GM23338 (cell line): Measurements from ENCODE around the gene VNN1. TPM values are rescaled to one million over a fixed set of nuclear protein-coding genes. Genes with fewer than 3 reads are reported as not detected.

Source experiments
- ATAC-seq: fragments of 200-7000 bp; cut with Tn5 transposase; 3 replicates; pipeline ENCODE4 v1.9.1; 2020
- DNase-seq: peaks from one replicate; pipeline ENCODE4 v3.0.0-alpha.2; 2015; ENCODE audit warnings: low spot score
- H2AFZ ChIP-seq: fragments of 200-600 bp; sonication (generic); 2 replicates; pipeline ENCODE4 v1.8.0; 2016; ENCODE audit warnings: antibody characterized with exemption, mild to moderate bottlenecking, moderate library complexity
- H3F3A ChIP-seq: fragments of 200-600 bp; sonication (generic); replicated peaks from 2 replicates; pipeline ENCODE4 v1.8.0; 2017; ENCODE audit warnings: antibody characterized with exemption, mixed run types, low read depth
- H3K27ac ChIP-seq: fragments of 200-600 bp; sonication (generic); 2 replicates; pipeline ENCODE4 v1.6.1; 2016; ENCODE audit warnings: low read depth
- H3K27me3 ChIP-seq: fragments of 200-600 bp; sonication (generic); 2 replicates; pipeline ENCODE4 v1.8.0; 2016; ENCODE audit warnings: mild to moderate bottlenecking, mixed run types, moderate library complexity; ENCODE audit not compliant: insufficient read depth
- H3K36me3 ChIP-seq: fragments of 200-600 bp; sonication (generic); 2 replicates; pipeline ENCODE4 v1.8.0; 2016; ENCODE audit warnings: mild to moderate bottlenecking; ENCODE audit not compliant: insufficient read depth
- H3K4me1 ChIP-seq: fragments of 200-600 bp; sonication (generic); 2 replicates; pipeline ENCODE4 v1.8.0; 2016; ENCODE audit warnings: mild to moderate bottlenecking, moderate library complexity; ENCODE audit not compliant: insufficient read depth
- H3K4me2 ChIP-seq: fragments of 200-600 bp; sonication (generic); 2 replicates; pipeline ENCODE4 v1.7.1; 2017; ENCODE audit warnings: mixed run types
- H3K4me3 ChIP-seq: fragments of 200-600 bp; sonication (generic); 2 replicates; pipeline ENCODE4 v1.6.1; 2016; ENCODE audit warnings: mixed run types
- H3K79me2 ChIP-seq: fragments of 200-600 bp; sonication (generic); replicated peaks from 2 replicates; pipeline ENCODE4 v1.8.0; 2017; ENCODE audit warnings: mild to moderate bottlenecking; ENCODE audit not compliant: insufficient read depth
- H3K9me2 ChIP-seq: fragments of 200-600 bp; sonication (generic); 2 replicates; pipeline ENCODE4 v1.8.0; 2017; ENCODE audit not compliant: insufficient read depth
- H4K20me1 ChIP-seq: fragments of 200-600 bp; sonication (generic); replicated peaks from 2 replicates; pipeline ENCODE4 v1.8.0; 2017; ENCODE audit warnings: mild to moderate bottlenecking; ENCODE audit not compliant: insufficient read depth
- H3K27ac Mint-ChIP-seq: 2 replicates; pipeline ENCODE4 v1.8.0; 2020; ENCODE audit warnings: inconsistent platforms, mild to moderate bottlenecking, moderate library complexity, mixed read lengths
- H3K27me3 Mint-ChIP-seq: 3 replicates; pipeline ENCODE4 v1.8.0; 2022; ENCODE audit warnings: low read depth, mild to moderate bottlenecking, moderate library complexity, mixed read lengths, inconsistent platforms; ENCODE audit not compliant: insufficient read depth, poor library complexity
- H3K36me3 Mint-ChIP-seq: 3 replicates; pipeline ENCODE4 v1.8.0; 2021; ENCODE audit warnings: low read depth, mild to moderate bottlenecking, inconsistent platforms, moderate library complexity, mixed read lengths
- H3K4me1 Mint-ChIP-seq: 3 replicates; pipeline ENCODE4 v1.8.0; 2020; ENCODE audit warnings: mild to moderate bottlenecking, inconsistent platforms, mixed read lengths
- H3K4me3 Mint-ChIP-seq: 3 replicates; pipeline ENCODE4 v1.8.0; 2021; ENCODE audit warnings: moderate library complexity, mild to moderate bottlenecking, inconsistent platforms, mixed read lengths
- H3K9me3 Mint-ChIP-seq: 3 replicates; pipeline ENCODE4 v1.8.0; 2020; ENCODE audit warnings: moderate library complexity, mild to moderate bottlenecking, inconsistent platforms, mixed read lengths
- EZH2phosphoT487 ChIP-seq: fragments of 200-600 bp; sonication (generic); IDR thresholded peaks from one replicate; pipeline ENCODE4 v1.8.1; 2018; ENCODE audit warnings: antibody characterized with exemption; ENCODE audit not compliant: unreplicated experiment
- NANOG ChIP-seq: IDR thresholded peaks from 2 replicates; pipeline ENCODE4 v1.6.1; 2016; ENCODE audit warnings: antibody characterized with exemption, borderline replicate concordance
- ZNF114 ChIP-seq: fragments of 250-450 bp; sonication (Bioruptor Pico); IDR thresholded peaks from 2 replicates; pipeline ENCODE4 v1.5.0; 2020; ENCODE audit warnings: mild to moderate bottlenecking, moderate library complexity
- ZNF331 ChIP-seq: fragments of 250-450 bp; sonication (Bioruptor Pico); IDR thresholded peaks from 2 replicates; pipeline ENCODE4 v1.5.0; 2020; ENCODE audit warnings: low read depth, mild to moderate bottlenecking, moderate library complexity
- polyA plus RNA-seq: library from polyadenylated mRNA; unstranded; fragments of >200 nt; fragmentation: Nextera tagmentation; extraction: Ambion mirVana; gene quantifications from 2 replicates; pipeline ENCODE4 v1.2.1, GENCODE V29; 2016
- total RNA-seq: library from RNA; depleted of rRNA; stranded (reverse); fragments of >200 nt; shearing (Covaris generic); gene quantifications from 2 replicates; pipeline ENCODE4 v1.2.3, GENCODE V29; 2014
- TF ChIP-seq, protein P1 (sequence below): IDR thresholded peaks from 2 replicates; pipeline ENCODE4 v1.6.1; 2016; ENCODE audit warnings: antibody characterized with exemption
- TF ChIP-seq, protein P2 (sequence below), 2 experiments: fragments of 200-600 bp in 1 of 2; sonication (generic) in 1 of 2; conservative IDR thresholded peaks; 2 replicates each; pipeline versions ENCODE4 v1.5.1 to v1.6.1; 2016 to 2017; ENCODE audit warnings: antibody characterized with exemption in 2 of 2, low read depth in 2 of 2, mild to moderate bottlenecking in 2 of 2, moderate library complexity in 1 of 2

The VNN1 gene
- total and polyA plus RNA-seq, 2 experiments from 2014 or later = not detected

DNA sequence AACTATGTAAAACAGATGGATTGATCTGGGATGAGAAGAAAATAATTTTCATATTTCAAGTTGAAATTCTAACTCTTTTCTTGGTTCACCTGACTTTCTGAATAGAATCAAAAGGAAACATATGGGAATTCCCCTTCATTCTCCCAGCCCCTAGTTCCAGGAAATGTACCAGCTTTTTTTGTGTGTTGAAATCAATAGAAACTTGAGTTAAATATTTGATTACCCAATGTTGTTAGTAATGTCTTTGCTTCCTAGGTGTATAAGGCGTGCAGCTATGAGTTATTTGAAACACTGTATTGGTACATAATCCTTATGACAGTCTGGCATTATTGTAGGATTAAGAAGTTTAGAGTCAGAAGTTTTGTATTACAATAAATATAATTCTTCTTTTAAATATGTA, 22.4 kb upstream of the VNN1 start (continued):
- TF ChIP-seq ZNF114 (CRISPR knock-in tag) = no peak
- no peak for TF ChIP-seq ZNF331 (CRISPR knock-in tag)

DNA sequence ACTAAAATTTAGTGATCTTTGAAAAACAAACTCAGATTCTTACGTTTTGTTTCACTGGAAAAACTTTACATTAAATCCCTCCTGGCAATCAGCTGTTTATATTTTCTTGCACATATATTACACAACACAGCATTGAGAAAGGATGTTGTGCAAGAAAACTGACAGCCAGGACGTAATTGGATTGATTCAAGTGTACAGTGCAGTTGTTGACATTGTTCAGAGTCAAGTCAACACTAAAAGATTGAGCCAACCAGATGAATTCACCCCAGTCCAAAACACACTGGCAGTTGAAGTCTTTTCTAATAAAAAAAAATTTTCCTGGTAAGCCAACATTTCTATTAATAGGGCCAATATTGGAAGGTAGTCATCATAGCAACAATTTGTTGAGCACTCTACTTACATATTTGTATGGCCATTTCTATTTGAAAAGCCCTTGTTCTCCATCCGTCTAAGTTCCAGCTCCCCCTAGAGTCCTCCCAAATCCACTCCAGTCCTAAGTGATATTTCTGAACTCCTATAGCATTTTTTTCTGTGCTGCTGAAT, 20.9 kb upstream of the VNN1 start:
- no peaks in the 10 kb centered on the region for H3K9me3 Mint-ChIP-seq
- H3K4me2 ChIP-seq = no peak overlapping the region

DNA sequence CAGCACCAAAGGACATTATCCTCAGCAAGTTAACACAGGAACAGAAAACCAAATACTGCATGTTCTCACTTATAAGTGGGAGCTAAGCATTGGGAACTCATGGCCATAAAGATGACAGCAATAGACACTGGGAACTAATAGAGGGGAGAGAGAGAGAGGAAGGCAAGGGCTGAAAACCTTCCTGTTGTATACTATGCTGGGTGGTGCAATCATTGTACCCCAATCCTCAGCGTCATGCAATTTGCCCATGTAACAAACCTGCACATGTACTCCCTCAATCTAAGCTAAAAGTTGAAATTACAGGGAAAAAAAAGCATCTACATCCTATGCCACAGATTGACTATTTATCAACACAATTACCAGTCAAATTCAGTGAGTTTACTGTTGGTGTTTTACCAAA, 20.0 kb upstream of the VNN1 start:
- no peak for TF ChIP-seq NANOG
- ATAC-seq (no peak), DNase-seq (no peak)
- Histone ChIP-seq H3K27ac (no peak overlapping the region), H3K27me3 (no peaks in the 10 kb centered on the region), H3K4me3 (no peak overlapping the region), H3F3A (no peaks in the 10 kb centered on the region), H3K9me2 (no peaks in the 10 kb centered on the region), H3K36me3 (no peaks in the 10 kb centered on the region), H3K4me1 (no peaks in the 10 kb centered on the region), H3K4me2 (no peak overlapping the region), H2AFZ (peak overlapping the region; percentile 53; the same call in 1 of the 2 replicates), H4K20me1 (no peaks in the 10 kb centered on the region), H3K79me2 (no peaks in the 10 kb centered on the region)
- H3K4me1 Mint-ChIP-seq = no peaks in the 10 kb centered on the region
- H3K27me3 Mint-ChIP-seq = peaks cover 1% of the 10 kb centered on the region
- H3K27ac Mint-ChIP-seq = no peak overlapping the region
- no peak overlapping the region for H3K4me3 Mint-ChIP-seq
- H3K36me3 Mint-ChIP-seq = no peaks in the 10 kb centered on the region
- no peaks in the 10 kb centered on the region for H3K9me3 Mint-ChIP-seq

More for the DNA sequence above, 20.9 kb upstream of the VNN1 start:
- H3F3A ChIP-seq = no peaks in the 10 kb centered on the region
- TF ChIP-seq, protein P1, sequence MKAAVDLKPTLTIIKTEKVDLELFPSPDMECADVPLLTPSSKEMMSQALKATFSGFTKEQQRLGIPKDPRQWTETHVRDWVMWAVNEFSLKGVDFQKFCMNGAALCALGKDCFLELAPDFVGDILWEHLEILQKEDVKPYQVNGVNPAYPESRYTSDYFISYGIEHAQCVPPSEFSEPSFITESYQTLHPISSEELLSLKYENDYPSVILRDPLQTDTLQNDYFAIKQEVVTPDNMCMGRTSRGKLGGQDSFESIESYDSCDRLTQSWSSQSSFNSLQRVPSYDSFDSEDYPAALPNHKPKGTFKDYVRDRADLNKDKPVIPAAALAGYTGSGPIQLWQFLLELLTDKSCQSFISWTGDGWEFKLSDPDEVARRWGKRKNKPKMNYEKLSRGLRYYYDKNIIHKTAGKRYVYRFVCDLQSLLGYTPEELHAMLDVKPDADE = no peak
- TF ChIP-seq EZH2phosphoT487 = no peak
- TF ChIP-seq, protein P2, sequence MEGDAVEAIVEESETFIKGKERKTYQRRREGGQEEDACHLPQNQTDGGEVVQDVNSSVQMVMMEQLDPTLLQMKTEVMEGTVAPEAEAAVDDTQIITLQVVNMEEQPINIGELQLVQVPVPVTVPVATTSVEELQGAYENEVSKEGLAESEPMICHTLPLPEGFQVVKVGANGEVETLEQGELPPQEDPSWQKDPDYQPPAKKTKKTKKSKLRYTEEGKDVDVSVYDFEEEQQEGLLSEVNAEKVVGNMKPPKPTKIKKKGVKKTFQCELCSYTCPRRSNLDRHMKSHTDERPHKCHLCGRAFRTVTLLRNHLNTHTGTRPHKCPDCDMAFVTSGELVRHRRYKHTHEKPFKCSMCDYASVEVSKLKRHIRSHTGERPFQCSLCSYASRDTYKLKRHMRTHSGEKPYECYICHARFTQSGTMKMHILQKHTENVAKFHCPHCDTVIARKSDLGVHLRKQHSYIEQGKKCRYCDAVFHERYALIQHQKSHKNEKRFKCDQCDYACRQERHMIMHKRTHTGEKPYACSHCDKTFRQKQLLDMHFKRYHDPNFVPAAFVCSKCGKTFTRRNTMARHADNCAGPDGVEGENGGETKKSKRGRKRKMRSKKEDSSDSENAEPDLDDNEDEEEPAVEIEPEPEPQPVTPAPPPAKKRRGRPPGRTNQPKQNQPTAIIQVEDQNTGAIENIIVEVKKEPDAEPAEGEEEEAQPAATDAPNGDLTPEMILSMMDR (conservative IDR thresholded peaks at IDR 0.05; ENCODE audit: low read depth in 2 of 2) = peak; percentile 53 to 55; a peak in 3 of 4 replicates
- Mint-ChIP-seq H3K27ac (no peak overlapping the region), H3K4me3 (no peak overlapping the region), H3K4me1 (no peaks in the 10 kb centered on the region), H3K36me3 (no peaks in the 10 kb centered on the region), H3K27me3 (peaks cover 1% of the 10 kb centered on the region)
- H3K79me2 ChIP-seq = no peaks in the 10 kb centered on the region
- no peak overlapping the region for H3K4me3 ChIP-seq
- H3K27ac ChIP-seq = no peak overlapping the region
- H3K27me3 ChIP-seq = no peaks in the 10 kb centered on the region
- H4K20me1 ChIP-seq = no peaks in the 10 kb centered on the region
- DNase-seq = peak; percentile 43
- H2AFZ ChIP-seq = no peak overlapping the region
- no peaks in the 10 kb centered on the region for H3K9me2 ChIP-seq
- ATAC-seq = no peak
- no peaks in the 10 kb centered on the region for H3K4me1 ChIP-seq
- H3K36me3 ChIP-seq = no peaks in the 10 kb centered on the region
